ENCODE results near the gene NOG. TPM values are rescaled to one million over a fixed set of nuclear protein-coding genes. Genes with fewer than 3 reads are reported as not detected.

NOG gene
- total and polyA plus RNA-seq, 3 donors from 2014 or later = 0.92 to 6.1 (median 5.2) TPM

DNA sequence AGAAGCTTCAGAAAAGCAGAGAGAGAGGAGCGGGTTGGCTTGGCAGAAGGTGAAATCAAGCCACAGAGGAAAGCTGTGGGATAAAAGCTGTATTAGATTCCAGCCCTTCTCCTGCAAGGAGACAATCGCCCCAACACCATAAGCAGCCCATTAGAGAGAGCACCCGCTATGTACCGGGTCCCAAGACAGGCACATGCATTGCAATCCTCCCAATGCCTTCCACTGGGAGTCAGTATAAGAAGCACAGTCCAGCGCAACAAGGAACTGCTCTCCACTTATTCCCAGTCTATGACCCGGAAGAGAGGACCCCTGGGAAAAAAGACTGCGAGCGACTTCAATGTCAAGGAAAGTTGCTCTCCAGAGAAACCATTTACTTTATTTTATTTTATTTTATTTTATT is 43.8 kb downstream of the NOG start:
- no peak overlapping the region for H3K27ac ChIP-seq
- no peaks in the 10 kb centered on the region for H3K36me3 ChIP-seq (ENCODE audit: low read depth, missing control alignments)
- no peak overlapping the region for H3K4me3 ChIP-seq
- TF ChIP-seq POLR2A (IDR thresholded peaks at IDR 0.05) = no peak
- TF ChIP-seq, protein P1, sequence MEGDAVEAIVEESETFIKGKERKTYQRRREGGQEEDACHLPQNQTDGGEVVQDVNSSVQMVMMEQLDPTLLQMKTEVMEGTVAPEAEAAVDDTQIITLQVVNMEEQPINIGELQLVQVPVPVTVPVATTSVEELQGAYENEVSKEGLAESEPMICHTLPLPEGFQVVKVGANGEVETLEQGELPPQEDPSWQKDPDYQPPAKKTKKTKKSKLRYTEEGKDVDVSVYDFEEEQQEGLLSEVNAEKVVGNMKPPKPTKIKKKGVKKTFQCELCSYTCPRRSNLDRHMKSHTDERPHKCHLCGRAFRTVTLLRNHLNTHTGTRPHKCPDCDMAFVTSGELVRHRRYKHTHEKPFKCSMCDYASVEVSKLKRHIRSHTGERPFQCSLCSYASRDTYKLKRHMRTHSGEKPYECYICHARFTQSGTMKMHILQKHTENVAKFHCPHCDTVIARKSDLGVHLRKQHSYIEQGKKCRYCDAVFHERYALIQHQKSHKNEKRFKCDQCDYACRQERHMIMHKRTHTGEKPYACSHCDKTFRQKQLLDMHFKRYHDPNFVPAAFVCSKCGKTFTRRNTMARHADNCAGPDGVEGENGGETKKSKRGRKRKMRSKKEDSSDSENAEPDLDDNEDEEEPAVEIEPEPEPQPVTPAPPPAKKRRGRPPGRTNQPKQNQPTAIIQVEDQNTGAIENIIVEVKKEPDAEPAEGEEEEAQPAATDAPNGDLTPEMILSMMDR (IDR thresholded peaks at IDR 0.05) = no peak
- no peaks in the 10 kb centered on the region for H3K9me3 ChIP-seq
- no peaks in the 10 kb centered on the region for H3K27me3 ChIP-seq
- H3K4me1 ChIP-seq = no peaks in the 10 kb centered on the region
- DNase-seq = no peak
- intact Hi-C loops (cut with DNase I; ENCODE audit: low total_unique reads) = no loop called here
- 76 to 89% methylated on average over 8 of the region's 8 CpGs for WGBS, 2 donors

DNA sequence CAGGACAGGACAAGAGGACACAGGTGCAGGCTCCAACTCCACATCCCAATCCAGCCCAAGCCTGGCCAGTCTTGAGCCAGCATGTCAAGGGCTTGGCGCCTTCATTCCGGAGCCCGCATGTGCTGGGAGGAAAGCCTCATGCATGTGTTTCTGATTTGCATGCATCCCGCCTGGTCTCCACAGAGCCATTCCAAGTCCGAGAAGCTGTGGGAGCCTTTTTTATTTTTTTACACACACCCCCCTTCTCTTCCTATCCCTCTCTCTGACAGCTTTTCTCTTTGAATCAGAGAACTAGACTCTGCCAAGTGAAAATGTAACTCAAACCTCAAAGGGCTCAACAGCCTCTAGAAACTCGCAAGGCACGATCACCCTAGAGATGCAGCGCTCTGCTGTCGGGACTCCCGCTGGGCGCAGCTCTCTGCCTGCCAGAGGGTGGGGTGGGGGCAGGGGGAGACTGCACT is 45.1 kb downstream of the NOG start:
- H3K9me3 ChIP-seq = no peaks in the 10 kb centered on the region
- no peak overlapping the region for H3K4me3 ChIP-seq
- no peak for TF ChIP-seq POLR2A (IDR thresholded peaks at IDR 0.05)
- TF ChIP-seq, protein P1 (IDR thresholded peaks at IDR 0.05) = no peak
- no peaks in the 10 kb centered on the region for H3K36me3 ChIP-seq (ENCODE audit: low read depth, missing control alignments)
- no peak overlapping the region for H3K27ac ChIP-seq
- intact Hi-C loops (cut with DNase I; ENCODE audit: low total_unique reads) = no loop called here
- no peaks in the 10 kb centered on the region for H3K27me3 ChIP-seq
- no peak for DNase-seq
- 64% methylated on average over 11 of the region's 11 CpGs for WGBS, 2 donors
- no peaks in the 10 kb centered on the region for H3K4me1 ChIP-seq

DNA sequence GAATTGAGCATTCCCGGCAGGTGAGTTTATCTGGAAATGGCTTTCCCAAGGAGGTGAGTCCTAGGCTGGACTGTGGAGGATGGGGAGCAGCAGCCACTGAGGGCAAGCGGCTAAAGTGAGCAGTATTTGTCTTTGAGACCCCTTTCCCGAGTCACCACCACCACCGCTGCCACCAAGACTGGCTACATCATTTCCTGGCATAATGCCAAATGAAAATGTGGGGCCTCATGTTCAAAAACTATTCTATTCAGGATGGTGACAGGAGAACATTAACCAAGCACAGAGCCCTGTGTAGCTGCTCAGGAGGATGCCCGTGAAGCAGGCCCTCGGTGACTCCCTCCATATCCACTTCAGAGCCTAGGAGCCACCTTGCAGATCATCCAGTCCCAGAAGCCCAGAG is 46.0 kb downstream of the NOG start:
- Histone ChIP-seq H3K36me3 (ENCODE audit: low read depth, missing control alignments) (no peaks in the 10 kb centered on the region), H3K4me1 (no peaks in the 10 kb centered on the region), H3K27me3 (no peaks in the 10 kb centered on the region), H3K9me3 (no peaks in the 10 kb centered on the region), H3K4me3 (no peak overlapping the region), H3K27ac (no peak overlapping the region)
- no peak for DNase-seq
- 82 to 85% methylated on average over 5 to 6 of the region's 6 CpGs for WGBS, 2 donors
- no peak for TF ChIP-seq POLR2A (IDR thresholded peaks at IDR 0.05)
- TF ChIP-seq, protein P1 (IDR thresholded peaks at IDR 0.05) = no peak
- intact Hi-C loops (cut with DNase I; ENCODE audit: low total_unique reads) = no loop called here

DNA sequence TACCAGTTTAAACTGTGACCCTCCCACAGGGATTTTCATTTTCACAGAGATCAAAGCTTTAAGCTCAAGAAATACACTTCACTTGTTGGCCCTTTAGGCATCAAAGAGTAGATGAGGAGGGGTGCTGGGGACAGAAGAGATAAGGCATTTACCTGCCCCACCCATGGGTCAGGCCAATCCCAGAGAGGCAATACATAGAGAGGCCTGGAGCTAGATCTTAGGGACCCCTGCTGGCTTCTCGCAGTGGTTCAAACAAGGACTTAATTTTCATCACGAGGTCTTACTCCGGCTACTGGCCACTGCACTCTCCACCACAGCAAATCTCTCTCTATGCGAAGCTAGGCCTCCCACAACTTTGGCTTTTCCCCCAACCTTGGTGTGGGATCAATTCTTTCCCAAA is 46.6 kb downstream of the NOG start:
- WGBS, 2 donors = 57 to 67% methylated on average over 3 to 4 of the region's 4 CpGs
- no peaks in the 10 kb centered on the region for H3K27me3 ChIP-seq
- H3K27ac ChIP-seq = no peak overlapping the region
- no peaks in the 10 kb centered on the region for H3K4me1 ChIP-seq
- no peak for TF ChIP-seq POLR2A (IDR thresholded peaks at IDR 0.05)
- TF ChIP-seq, protein P1 (IDR thresholded peaks at IDR 0.05) = no peak
- DNase-seq = no peak
- H3K9me3 ChIP-seq = no peaks in the 10 kb centered on the region
- H3K4me3 ChIP-seq = no peak overlapping the region
- intact Hi-C loops (cut with DNase I; ENCODE audit: low total_unique reads) = no loop called here
- no peaks in the 10 kb centered on the region for H3K36me3 ChIP-seq (ENCODE audit: low read depth, missing control alignments)

DNA sequence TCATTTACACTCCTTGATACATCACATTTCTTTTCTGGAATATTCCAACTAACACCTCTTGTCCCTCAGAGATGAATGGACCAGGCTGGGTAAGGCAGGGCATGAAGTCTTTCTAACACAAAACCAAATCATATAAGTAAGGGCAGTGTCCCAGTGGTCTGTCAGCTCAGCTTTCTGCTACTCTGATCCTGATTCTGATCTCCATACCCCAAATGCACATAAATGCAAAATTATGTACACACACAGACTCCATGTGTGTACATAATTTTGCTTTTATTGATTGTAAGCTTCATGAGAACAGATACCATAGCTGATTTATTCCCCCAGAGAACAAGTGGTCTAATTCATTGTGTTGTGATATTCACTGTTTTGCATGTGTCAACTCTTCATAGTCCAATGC is 47.9 kb downstream of the NOG start:
- Histone ChIP-seq H3K9me3 (no peaks in the 10 kb centered on the region), H3K27ac (no peak overlapping the region), H3K4me3 (no peak overlapping the region), H3K36me3 (ENCODE audit: low read depth, missing control alignments) (no peaks in the 10 kb centered on the region), H3K27me3 (no peaks in the 10 kb centered on the region), H3K4me1 (no peaks in the 10 kb centered on the region)
- intact Hi-C loops (cut with DNase I; ENCODE audit: low total_unique reads) = no loop called here
- no peak for TF ChIP-seq POLR2A (IDR thresholded peaks at IDR 0.05)
- TF ChIP-seq, protein P1 (IDR thresholded peaks at IDR 0.05) = no peak
- no peak for DNase-seq
